Right renal cortex interstitium (tissue), 3 donors: ENCODE data around the gene STK40. TPM values are rescaled to one million over a fixed set of nuclear protein-coding genes. Genes with fewer than 3 reads are reported as not detected.

ENCODE experiments used
- DNase-seq, 3 donors: peaks; one replicate each; pipeline ENCODE4 v3.0.0-alpha.2; 2013; ENCODE audit warnings: low read depth in 3 of 3, low spot score in 2 of 3
- polyA plus RNA-seq, 3 donors: library from polyadenylated mRNA; unstranded; fragments of 120-200 nt; gene quantifications; one replicate each; pipeline ENCODE4 v1.2.1, GENCODE V29; 2013; ENCODE audit not compliant: insufficient read length in 3 of 3

The STK40 gene, protein sequence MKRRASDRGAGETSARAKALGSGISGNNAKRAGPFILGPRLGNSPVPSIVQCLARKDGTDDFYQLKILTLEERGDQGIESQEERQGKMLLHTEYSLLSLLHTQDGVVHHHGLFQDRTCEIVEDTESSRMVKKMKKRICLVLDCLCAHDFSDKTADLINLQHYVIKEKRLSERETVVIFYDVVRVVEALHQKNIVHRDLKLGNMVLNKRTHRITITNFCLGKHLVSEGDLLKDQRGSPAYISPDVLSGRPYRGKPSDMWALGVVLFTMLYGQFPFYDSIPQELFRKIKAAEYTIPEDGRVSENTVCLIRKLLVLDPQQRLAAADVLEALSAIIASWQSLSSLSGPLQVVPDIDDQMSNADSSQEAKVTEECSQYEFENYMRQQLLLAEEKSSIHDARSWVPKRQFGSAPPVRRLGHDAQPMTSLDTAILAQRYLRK
- 10 to 100 TPM; 38.5 to 46.5 (median 43.6) TPM for polyA plus RNA-seq

DNA sequence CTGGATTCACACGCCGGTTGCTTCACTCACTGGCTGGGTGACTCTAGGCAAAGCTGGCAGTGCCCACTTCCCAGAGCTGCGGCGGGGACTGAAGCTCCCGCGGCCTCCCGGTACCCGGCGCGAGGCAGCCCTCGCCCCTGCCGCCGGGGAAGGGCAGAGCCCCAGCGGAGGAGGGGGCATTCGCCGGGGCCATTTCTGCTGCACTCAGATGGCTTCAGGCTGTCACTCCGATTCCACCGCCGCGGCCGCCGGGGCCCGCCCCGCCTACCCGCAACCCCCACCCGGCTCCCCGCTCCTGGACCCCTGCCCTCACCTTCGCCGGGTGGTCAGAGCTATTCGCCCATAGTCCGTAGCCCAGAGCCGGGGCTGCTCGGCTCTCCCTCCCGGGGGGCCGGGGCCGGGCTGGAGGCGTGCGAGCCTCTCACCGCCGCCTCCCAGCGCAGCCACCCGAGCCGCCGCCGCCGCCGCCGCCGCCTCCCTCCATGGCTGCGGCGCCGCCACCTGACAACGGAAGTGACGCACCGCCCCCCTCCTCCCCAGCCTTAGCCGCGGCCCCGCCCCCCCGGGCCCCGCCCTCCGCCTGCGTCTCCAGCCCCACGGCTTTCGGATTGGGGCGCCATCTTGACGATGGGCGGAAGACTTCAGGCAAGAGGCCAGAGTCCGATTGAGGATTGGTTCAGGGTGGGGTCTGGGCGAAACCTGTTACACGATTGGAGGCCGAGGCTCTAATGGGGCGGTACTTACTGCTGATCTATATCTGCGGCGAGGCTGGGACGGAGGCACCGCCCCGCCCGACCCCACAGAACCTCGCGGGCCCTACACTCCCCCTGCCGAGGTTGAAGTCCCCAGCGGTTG lies at the start of gene STK40:
STK40 (minus strand) TSS at position 515 of the 855 bp plus-strand sequence. CDS start 24,592 bp downstream, outside the sequence.
- peak; percentile 91 to 97 (median 95) for DNase-seq

DNA sequence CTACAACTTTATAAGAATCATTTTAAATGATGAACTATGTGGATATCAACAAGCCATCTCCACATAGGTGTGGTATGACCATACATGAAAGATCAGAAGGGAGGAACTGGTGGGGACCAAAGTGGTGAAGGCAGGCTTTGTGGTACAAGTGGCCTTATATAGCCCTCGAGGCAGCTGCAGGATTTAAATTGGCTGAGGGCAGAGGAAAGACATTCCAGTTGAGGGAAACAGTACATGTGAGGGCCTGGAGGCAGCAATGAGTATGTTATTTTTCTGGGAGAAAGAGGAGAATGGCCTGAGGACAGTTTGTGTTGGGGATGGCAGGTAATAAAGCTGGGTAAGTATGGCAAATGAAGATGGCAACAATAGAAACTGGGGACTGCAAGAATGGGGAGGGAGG lies 47.4 kb upstream of the STK40 start:
- DNase-seq, result no peak

DNA sequence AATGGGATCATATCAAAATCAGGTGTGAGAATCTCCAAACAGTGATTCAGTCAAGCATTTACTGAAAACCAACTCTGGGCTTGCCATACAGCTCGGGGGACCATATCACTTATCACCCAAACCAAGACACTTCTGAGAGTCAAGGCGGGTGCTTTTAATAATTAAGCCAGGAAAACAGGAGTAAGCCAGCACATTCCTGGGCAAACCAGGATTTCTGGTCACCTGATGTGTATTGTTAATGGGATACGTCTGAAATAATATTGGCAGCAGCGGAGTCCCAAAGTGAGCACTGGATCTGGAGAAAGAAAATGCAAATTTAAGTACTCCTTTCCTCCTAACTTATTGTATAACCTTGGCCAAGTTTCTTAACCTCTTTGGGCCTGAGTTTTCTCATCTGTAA lies 46.9 kb upstream of the STK40 start:
- DNase-seq, result no peak

DNA sequence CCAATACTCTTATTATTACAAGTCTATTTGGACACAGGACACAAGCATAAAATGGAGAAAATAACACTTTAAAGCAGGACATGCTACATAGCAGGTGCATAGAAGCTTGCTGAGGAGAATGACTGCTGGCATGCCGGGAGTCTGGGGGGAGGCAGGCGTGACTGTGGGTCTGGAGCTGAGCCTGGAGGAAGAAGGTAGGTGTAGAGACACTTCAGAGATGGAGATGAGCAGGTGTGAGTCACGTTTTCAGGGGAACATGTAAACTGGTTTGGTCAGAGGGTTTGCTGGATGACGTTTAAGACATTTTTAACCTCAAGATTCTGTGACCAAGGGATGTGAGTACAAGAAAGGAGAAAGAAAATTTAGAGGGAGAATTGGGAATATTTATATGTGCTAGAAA lies 40.1 kb upstream of the STK40 start:
- DNase-seq, result no peak

DNA sequence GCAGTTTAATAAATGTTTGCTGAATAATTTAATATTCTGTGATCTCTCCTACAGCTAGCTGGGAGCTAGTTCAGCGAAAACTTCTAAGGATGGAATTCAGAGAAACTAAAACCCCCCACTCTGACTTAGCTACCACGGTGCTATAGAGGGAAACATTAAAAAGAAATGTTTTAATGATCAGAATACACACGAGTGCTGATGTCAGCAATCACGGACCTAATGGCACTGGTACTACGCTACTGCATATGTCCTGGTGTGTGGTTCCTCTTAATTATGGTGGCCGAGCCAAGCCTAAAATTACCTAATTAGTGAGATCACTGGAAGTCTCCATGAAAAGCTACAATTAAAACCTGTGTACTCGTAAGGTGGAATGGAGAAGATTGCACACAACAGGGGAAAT lies 35.9 kb upstream of the STK40 start:
- DNase-seq, result no peak

DNA sequence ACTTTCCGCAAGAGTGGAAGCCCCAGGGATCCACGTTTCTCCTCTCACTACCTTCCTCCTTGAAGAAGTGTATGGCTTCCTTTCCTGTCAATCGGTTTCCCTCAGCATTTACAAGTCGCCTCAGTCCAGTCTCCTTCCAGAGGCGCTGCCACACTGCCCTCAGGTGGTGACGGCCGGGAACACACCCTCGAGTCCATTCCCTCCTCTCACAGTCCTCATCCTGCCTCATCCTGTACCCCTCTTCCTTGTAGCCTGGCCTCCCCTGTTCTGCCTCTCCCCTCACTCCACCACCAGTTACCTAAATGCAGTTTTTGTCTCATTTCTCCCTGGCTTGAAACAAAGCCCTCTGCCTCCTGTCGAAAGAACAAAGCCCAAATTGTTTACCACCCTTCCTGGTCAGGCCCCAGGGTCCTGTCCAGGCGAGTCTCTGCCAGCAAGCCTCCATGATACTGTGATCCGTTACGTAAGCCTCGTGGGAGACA lies 35.2 kb upstream of the STK40 start:
- peak; percentile 42 to 59 (median 48) for DNase-seq

DNA sequence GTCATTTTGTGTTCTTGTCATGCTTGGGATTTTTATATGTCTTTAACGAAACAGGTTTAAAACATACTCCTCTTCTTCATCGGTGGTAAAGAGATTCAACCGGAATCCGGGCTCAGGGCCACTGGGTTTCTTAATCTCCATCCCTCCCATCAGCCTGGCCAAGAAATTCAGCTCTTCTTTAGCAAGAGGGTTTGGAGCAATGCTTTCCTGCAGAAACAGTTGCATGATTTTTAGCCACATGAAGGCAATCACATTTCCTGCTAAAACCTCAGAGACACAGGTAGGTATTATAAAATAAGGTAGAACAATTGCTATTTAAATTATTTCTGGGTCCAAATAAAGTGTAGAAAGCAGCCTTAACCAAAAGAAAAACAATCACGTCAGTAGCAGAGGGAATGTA lies 34.7 kb upstream of the STK40 start:
- DNase-seq, result no peak

DNA sequence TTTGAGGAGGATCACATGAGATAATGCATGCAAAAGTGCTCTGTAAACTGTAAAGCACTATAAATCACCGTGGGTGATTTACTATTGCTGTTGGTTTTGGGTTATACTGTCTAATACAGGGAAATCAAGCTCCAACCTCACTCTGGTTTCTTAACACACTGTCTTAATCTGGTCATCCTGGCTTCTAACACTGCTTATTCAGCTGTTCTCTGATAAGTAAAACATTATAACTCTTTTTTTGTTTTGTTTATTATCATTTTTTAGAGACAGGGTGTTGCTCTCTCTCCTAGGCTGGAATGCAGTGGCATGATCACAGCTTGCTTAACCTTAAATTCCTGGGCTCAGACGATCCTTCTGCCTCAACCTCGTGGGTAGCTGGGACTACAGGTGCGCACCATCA lies 33.8 kb upstream of the STK40 start:
- DNase-seq, result no peak

DNA sequence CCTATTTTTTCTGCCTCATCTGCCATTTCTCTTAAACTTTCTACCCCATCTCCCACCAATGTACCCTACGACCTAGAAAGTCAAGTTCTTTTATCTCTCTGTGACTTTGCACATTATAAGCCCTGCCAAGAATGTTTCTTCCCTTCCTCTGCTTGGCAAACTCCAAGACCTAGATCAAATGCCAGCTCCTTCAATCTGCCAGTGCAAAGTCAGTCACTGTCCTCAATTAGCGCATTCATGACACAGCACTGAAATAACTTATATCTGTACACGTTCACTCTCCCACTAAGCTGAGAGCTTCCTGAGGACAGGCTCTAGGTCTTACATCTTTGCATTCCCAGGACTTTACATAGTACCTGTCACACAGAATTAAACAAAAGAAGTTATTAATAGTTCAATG lies 33.4 kb upstream of the STK40 start:
- no peak for DNase-seq

DNA sequence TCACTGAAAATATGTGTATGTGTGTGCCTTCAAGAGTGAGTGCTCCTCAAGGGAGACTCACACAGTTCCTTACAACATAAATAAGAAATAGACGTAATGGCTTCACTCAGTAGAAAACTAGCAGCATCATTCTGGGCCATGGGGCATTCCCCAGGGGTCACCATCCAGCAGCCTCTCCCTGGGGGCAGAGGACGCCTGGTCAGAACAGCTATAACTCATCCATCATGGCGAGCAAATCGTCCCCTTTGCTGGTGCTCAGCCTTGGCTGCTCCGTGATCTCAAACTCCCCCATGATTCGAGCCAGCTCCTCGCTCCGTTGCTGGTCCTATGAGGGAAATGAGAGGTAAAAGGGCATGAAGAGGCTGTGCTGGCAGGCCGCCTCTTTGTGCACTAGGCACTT lies 32.2 kb upstream of the STK40 start:
- DNase-seq, result no peak

DNA sequence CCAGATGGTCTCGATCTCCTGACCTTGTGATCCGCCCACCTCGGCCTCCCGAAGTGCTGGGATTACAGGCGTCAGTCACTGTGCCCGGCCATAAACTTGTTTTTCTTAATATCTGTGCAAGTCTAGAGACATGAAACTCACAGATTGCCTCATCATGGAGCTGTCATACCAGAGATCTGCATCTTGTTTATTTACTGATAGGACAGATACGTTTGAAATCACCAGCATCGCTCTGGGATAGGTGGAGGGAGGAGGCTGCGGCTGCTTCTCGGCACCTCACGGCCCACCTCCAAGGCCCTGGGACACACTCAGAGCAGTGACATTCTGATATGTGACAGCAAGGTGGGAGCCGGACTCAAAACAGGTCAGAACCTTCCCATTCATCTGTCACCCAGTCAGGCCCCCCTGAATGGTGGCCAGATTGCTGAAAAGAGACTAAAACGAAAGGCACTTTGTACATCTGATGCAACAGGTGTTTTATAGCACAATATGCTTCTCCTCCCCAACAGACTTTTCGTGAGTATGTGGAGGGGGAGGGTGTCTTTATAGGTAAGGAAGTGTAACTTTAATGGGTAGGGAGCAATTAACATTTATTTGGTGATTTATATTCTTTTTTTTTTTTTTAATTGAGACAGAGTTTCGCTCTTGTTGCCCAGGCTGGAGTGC lies 30.1 kb upstream of the STK40 start:
- no peak for DNase-seq

DNA sequence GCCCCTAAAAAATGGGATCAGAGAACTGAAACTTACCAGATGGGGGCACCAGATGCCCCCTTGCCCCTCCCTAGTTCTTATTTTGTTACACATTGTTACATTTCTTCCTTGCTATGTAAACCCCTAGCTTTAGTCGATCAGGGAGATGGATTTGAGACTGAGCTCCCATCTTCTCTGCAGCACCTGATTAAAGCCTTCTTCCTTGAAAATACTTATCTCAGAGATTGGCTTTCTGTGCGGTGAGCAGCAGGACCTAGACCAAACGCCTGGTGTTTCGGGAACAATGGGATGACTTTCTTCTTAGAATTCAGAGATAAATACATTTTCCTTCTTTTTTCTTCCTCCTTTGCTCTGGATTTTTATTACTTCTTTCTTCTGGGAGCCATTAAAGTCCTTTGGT lies 28.7 kb upstream of the STK40 start:
- DNase-seq, result no peak

DNA sequence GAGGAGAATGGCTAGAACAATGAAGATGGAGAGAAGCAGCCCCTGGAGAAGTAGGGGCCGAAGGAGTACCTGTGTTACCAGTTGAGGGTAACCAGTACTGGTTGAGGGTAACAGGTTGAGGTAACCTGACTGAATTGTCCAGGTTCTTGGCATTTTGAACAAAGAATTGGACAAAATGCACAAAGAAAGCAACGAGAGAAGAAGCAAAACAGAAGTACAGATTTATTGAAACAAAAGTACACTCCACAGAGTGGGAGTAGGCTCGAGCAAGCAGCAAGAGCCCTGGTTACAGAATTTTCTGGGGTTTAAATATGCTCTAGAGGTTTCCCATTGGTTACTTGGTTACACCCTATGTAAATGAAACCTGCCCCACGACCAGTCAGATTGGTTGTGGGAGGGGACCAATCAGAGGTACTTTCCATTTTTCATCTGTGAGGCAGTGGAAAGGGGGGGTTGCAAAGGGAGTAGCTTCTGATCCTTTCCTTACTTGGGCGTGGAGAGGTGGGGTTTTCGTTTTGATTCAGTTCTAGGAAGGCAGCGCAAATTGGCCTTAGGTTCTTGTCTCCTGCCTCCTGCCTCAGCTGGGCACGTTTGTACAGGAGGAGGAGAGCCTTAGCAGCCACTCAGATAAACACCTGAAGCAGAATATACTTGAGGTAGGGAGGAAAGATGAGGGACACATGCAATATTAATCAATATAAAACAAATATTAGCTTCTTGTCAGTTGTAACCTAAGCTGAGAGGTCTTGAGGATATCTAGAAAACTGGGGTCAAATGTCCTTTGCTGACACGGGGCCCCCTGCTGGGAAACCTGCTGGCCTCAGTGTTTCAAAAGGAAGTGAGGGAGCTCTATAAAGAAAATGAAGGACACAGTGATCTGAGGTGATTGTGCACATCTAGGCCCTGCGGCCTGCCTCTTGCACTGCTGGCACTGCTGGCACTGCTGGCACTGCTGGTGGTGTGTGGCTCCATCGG lies 26.2 kb upstream of the STK40 start:
- no peak for DNase-seq

DNA sequence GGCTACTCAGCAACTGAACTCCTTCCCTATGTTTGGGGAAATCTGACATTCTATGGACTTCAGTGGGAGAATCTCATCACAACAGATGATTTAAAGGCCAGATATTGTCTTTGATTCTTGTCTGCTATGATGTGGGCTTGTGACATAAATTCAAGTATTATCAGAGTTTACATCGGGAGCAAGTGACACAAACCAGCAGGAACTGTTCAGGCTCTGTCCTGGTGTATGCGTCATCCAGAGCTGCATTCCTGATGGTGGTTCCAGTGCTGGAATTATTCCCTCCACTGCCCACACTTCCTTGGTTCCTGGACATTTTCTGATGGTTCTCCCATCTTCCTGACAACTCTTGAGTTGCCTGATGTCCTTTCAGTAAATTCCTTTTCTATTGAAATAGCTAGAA lies 22.8 kb upstream of the STK40 start:
- DNase-seq, result no peak

DNA sequence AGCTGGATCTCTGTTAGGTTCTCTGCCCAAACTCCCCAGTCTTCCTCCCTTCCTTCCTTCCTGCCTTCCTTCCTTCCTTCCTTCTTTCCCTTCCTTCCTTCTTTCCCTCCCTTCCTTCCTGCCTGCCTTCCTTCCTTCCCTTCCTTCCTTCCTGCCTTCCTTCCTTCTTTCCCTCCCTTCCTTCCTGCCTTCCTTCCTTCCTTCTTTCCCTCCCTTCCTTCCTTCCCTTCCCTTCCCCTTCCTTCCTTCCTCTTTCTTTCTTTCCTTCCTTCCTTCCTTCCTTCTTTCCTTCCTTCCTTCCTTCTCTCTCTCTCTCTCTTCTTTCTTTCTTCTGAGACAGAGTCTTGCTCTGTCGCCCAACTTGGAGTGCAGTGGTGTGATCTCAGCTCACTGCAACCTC lies 20.7 kb upstream of the STK40 start:
- DNase-seq, result no peak

DNA sequence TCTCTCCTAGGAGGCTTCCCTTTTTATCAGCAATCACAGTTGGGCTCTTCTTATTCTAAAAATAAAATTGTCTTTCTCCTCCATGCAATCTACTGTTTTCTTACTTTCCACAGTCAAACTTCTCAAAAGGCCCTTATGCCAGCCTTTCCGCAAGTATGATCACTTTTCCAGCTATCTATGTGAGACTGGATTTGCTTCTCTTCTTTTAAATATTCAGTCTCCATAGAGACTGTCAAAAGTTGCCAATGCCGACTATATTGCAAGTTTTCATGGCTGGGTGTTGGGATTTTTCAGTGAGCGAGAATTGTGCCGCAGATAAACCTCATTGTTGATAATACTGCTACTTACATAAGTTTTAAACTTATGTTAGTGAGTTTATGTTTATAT lies 16.8 kb upstream of the STK40 start:
- no peak for DNase-seq

DNA sequence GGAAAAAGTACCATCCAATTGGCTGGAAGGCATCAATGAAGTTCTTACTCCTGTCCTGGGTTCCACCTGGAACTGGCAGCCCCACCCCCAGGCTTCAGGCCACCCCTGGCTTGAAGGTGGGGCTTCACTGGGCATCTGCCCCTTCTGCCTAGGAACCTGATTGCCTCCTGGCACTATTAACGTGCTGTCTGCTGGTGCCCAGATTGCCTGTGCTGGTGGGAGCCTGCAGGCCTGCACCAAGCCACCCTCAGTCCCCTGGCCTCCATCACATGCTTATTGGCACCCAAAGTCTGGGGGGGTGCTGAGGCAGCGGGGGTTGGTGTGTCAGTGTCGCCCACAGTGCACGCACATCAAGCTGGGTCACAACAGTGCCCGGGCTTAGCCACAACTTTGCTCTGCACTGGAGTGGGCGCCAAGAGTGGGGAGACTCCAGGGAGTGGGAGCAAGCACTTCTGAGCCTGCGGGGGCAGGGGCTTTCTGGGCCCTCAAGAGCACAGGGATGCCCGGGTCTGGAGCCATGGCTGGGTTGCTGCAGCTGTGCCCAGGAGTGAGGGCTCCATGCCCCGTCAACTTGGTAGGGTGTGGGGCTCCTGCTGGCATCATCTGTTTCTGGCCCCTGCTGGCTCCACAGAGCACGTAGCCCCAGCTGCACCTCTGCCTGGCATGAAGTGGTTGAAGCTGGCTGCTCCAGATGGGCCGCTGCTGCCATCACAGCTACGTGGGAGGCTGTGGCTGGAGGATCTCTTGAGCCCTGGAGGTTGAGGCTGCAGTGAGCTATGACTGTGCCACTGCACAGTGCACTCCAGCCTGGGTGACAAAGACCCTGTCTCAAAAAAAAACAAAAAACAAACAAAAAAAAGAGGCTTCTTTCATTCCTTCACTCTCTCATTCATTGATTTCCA lies 16.1 kb upstream of the STK40 start:
- no peak for DNase-seq

DNA sequence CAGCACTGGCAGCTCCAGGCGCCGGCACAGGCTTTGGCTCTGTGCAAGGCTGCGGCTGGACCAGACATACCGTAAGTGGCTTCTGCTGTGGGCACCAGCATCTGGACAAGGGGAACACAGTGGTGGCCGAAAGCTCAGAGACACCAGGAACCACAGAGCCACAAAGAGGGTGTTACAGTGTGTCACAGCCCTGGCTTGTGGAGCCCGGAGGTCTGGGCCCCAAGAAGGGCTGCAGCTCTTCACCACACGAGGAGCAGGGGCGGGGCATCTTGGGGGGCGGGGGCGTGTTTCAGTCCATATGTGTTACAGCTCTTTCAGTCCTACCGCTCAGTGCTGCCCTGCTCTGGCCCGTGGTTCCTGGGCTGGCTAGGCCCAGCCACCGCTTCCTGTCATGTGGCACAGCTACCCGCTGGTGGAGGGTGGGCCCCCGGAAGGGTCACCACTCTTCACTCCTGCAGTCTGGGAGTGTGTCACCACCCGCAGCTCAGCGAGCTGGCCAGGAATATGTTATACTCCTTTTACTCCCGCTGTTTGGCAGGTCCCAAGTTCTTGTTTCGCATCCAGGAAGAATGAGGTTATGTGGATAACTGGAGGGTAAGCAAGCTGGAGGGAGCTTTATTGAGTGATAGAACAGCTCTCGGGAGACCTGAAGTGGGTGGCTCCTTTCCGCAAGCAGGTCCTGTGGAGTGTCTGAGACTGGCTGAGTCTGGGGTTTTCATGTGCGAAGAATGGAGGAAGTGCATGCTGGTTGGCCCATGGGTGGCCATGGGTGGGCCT lies 15.3 kb upstream of the STK40 start:
- DNase-seq, result no peak
